Endothelial cell of umbilical vein (primary cell): ENCODE results near the gene SULT1E1. TPM values are rescaled to one million over a fixed set of nuclear protein-coding genes. Genes with fewer than 3 reads are reported as not detected.

Experiments
- BruUV-seq: library from RNA; stranded (reverse); fragments of 400-500 nt; replicated peaks from 2 replicates; lab custom pipeline; 2021; lab: Mats Ljungman, UMichigan
- CTCF ChIA-PET: fragments of 300-600, 350-600 bp; sonication (Branson Sonifier 250); formaldehyde crosslinking; loops from one replicate; lab custom pipeline; 2021; ENCODE audit warnings: antibody characterized with exemption, inconsistent platforms; lab: Charles Lee
- POLR2A ChIA-PET: fragments of 300-600, 350-600 bp; sonication (Branson Sonifier 250); formaldehyde crosslinking; loops from one replicate; lab custom pipeline; 2021; ENCODE audit warnings: antibody characterized with exemption, inconsistent platforms; lab: Charles Lee
- DNase-seq: peaks from one replicate; pipeline ENCODE4 v3.0.0-alpha.2; 2011; ENCODE audit warnings: low read depth, low spot score
- FAIRE-seq: peaks from 2 replicates; lab custom pipeline; 2011; peaks lifted over from hg19 to GRCh38; lab: Jason Lieb, UNC
- H2AFZ ChIP-seq: 2 replicates; pipeline ENCODE4 v1.6.0; 2012; ENCODE audit warnings: low read depth, low read length, control low read depth, inconsistent platforms
- H3K27ac ChIP-seq: 2 replicates; pipeline ENCODE4 v1.5.1; 2011; ENCODE audit warnings: low read depth, mild to moderate bottlenecking, control low read depth, low read length, moderate library complexity; ENCODE audit not compliant: insufficient read depth
- H3K27me3 ChIP-seq, 2 experiments: 2 replicates each; pipeline versions ENCODE4 v1.6.0 to v1.6.1; 2011; ENCODE audit warnings: low read length in 2 of 2, mixed read lengths in 1 of 2; ENCODE audit not compliant: control insufficient read depth in 2 of 2, insufficient read depth in 2 of 2
- H3K36me3 ChIP-seq, 2 experiments: 2 replicates in 1 of 2; 3 replicates in 1 of 2; pipeline ENCODE4 v1.5.1; 2011; ENCODE audit warnings: low read length in 2 of 2, mild to moderate bottlenecking in 1 of 2, moderate library complexity in 1 of 2; ENCODE audit not compliant: control insufficient read depth in 2 of 2, insufficient read depth in 2 of 2; ENCODE audit errors: extremely low read depth in 1 of 2
- H3K4me1 ChIP-seq: 3 replicates; pipeline ENCODE4 v1.5.1; 2011; ENCODE audit warnings: mild to moderate bottlenecking, low read length; ENCODE audit not compliant: control insufficient read depth, insufficient read depth; ENCODE audit errors: extremely low read depth
- H3K4me2 ChIP-seq: 2 replicates; pipeline ENCODE4 v1.6.1; 2011; ENCODE audit warnings: low read length, control low read depth, mixed read lengths; ENCODE audit not compliant: insufficient read depth
- H3K4me3 ChIP-seq, 3 experiments: fragments of 200-600 bp in 1 of 3; sonication (generic), shearing (Covaris generic) in 1 of 3; replicated peaks in 1 of 3; 2 replicates each; pipeline ENCODE4 v1.5.1; 2011 to 2016; ENCODE audit warnings: control low read depth in 3 of 3, low read length in 3 of 3, mild to moderate bottlenecking in 2 of 3, inconsistent platforms in 1 of 3, low read depth in 1 of 3, moderate library complexity in 1 of 3; ENCODE audit not compliant: insufficient read depth in 1 of 3
- H3K79me2 ChIP-seq: 2 replicates; pipeline ENCODE4 v1.6.0; 2012; ENCODE audit warnings: low read length, inconsistent platforms; ENCODE audit not compliant: control insufficient read depth, insufficient read depth
- H3K9ac ChIP-seq: replicated peaks from 2 replicates; pipeline ENCODE3; 2011; ENCODE audit warnings: low read length, control low read depth; ENCODE audit not compliant: insufficient read depth; ENCODE audit errors: extremely low read depth
- H3K9me1 ChIP-seq: replicated peaks from 3 replicates; pipeline ENCODE4 v1.6.0; 2011; ENCODE audit warnings: mild to moderate bottlenecking, low read length; ENCODE audit not compliant: control insufficient read depth, insufficient read depth; ENCODE audit errors: extremely low read depth
- H3K9me3 ChIP-seq: replicated peaks from 2 replicates; pipeline ENCODE4 v1.5.1; 2012; ENCODE audit warnings: low read length, inconsistent platforms; ENCODE audit not compliant: control insufficient read depth, insufficient read depth
- H4K20me1 ChIP-seq: replicated peaks from 2 replicates; pipeline ENCODE3; 2011; ENCODE audit warnings: mild to moderate bottlenecking, low read length; ENCODE audit not compliant: control insufficient read depth, insufficient read depth; ENCODE audit errors: extremely low read depth
- EZH2 ChIP-seq: IDR thresholded peaks from 2 replicates; pipeline ENCODE4 v1.6.1; 2012; ENCODE audit warnings: borderline replicate concordance, low read depth, mild to moderate bottlenecking, moderate library complexity, low read length, inconsistent platforms; ENCODE audit not compliant: severe bottlenecking
- FOS ChIP-seq: IDR thresholded peaks from 2 replicates; pipeline ENCODE4 v1.6.1; 2011; ENCODE audit warnings: mild to moderate bottlenecking, low read length, moderate library complexity, borderline replicate concordance; ENCODE audit not compliant: insufficient read depth
- GATA2 ChIP-seq: IDR thresholded peaks from 2 replicates; pipeline ENCODE4 v1.7.0; 2011; ENCODE audit warnings: low read depth, mild to moderate bottlenecking, moderate library complexity, mixed read lengths, low read length; ENCODE audit not compliant: insufficient read length, insufficient read depth
- JUN ChIP-seq: IDR thresholded peaks from 2 replicates; pipeline ENCODE4 v1.6.1; 2011; ENCODE audit warnings: borderline replicate concordance, low read depth; ENCODE audit not compliant: insufficient read length, insufficient read depth
- MYC ChIP-seq: IDR thresholded peaks from one replicate; pipeline ENCODE4 v1.6.1; 2011; ENCODE audit warnings: mild to moderate bottlenecking, low read depth, low read length
- POLR2A ChIP-seq: IDR thresholded peaks from 2 replicates; pipeline ENCODE4 v1.6.1; 2012; ENCODE audit warnings: low read depth, mild to moderate bottlenecking, control low read depth, low read length
- POLR2AphosphoS5 ChIP-seq: IDR thresholded peaks from 2 replicates; pipeline ENCODE4 v1.6.1; 2012; ENCODE audit warnings: low read depth, mild to moderate bottlenecking, control low read depth, low read length, moderate library complexity; ENCODE audit not compliant: insufficient read depth
- dilution Hi-C: fragments of 300-500 bp; cut with MboI; formaldehyde crosslinking; loops from one replicate; pipeline ENCODE4 v1.15.0; 2019; ENCODE audit warnings: low sequenced_read_pairs; ENCODE audit not compliant: extremely low pct_ligation_motif_present
- intact Hi-C: fragments of 100-400 bp; cut with micrococcal nuclease; formaldehyde crosslinking; loops from one replicate; pipeline ENCODE4 v1.10.0; 2022
- polyA plus RNA-seq, 4 experiments: library from polyadenylated mRNA; depleted of rRNA in 3 of 4; stranded (reverse) in 3 of 4; unstranded in 1 of 4; fragments of >200 nt; gene quantifications; 2 replicates each; pipeline versions ENCODE4 v1.2.1 to v1.2.3, GENCODE V29; 2011 to 2012; ENCODE audit warnings: missing spikeins in 1 of 4
- total RNA-seq: library from RNA; stranded (reverse); gene quantifications from 2 replicates; pipeline ENCODE4 v1.2.3, GENCODE V29; 2021
- TF ChIP-seq, protein P1 (sequence below), 2 donors: IDR thresholded peaks; 1 replicate in 1 of 2; 2 replicates in 1 of 2; pipeline ENCODE4 v1.5.1; 2011; ENCODE audit warnings: low read length in 2 of 2, mild to moderate bottlenecking in 2 of 2, moderate library complexity in 2 of 2, control low read depth in 1 of 2, inconsistent platforms in 1 of 2, low read depth in 1 of 2; ENCODE audit not compliant: insufficient read depth in 1 of 2; ENCODE audit errors: extremely low read depth in 1 of 2
- TF ChIP-seq, protein P2 (sequence below): IDR thresholded peaks from 2 replicates; pipeline ENCODE4 v1.6.1; 2011; ENCODE audit not compliant: insufficient read depth, insufficient read length

SULT1E1 gene
- total and polyA plus RNA-seq, 2 donors (not counting 3 experiments of a cell fraction or from before 2014, with no cell fraction given), result 25.8 to 34.5 TPM

DNA sequence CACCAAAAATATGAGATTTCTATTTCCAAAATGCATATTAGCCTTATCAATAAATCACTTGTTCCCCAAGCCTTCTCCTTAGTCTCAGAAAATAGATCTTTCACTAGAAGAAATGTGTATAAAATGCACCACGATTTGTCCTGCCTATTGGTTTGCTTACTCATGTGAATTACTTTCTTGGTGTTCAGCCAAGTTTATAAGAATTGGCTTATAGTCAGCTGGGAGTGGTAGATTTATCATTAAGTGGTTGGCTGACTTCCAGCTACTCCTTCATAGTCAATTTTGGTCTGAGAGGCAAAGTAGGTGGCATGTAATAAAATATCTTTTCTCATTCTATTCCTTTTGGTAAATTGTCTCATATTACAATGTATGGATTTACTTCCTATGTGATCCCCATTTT is 1.3 kb downstream of the SULT1E1 start:
- Histone ChIP-seq H3K9me3 (no peaks in the 10 kb centered on the region), H3K4me1 (peaks cover 9% of the 10 kb centered on the region), H3K9me1 (no peaks in the 10 kb centered on the region), H3K27ac (no peak overlapping the region), H3K4me2 (no peak overlapping the region), H3K79me2 (no peaks in the 10 kb centered on the region), H3K36me3 (no peaks in the 10 kb centered on the region), H3K9ac (no peak overlapping the region), H4K20me1 (no peaks in the 10 kb centered on the region), H3K4me3 (peak overlapping the region in 2 of 3 experiments; percentile 2 to 6), H2AFZ (peak overlapping the region; percentile 9), H3K27me3 (no peaks in the 10 kb centered on the region)
- dilution Hi-C loops, result no loop called here
- BruUV-seq, result no TSS peak
- ChIA-PET POLR2A (no interaction called here), CTCF (interaction anchor here (1.1 to 1.4 kb wide), 2 partner anchors 9 to 23 kb away, joined by 3 read pairs; no protein-coding TSS in a partner anchor)
- peak; percentile 72 for FAIRE-seq
- TF ChIP-seq, protein P1, sequence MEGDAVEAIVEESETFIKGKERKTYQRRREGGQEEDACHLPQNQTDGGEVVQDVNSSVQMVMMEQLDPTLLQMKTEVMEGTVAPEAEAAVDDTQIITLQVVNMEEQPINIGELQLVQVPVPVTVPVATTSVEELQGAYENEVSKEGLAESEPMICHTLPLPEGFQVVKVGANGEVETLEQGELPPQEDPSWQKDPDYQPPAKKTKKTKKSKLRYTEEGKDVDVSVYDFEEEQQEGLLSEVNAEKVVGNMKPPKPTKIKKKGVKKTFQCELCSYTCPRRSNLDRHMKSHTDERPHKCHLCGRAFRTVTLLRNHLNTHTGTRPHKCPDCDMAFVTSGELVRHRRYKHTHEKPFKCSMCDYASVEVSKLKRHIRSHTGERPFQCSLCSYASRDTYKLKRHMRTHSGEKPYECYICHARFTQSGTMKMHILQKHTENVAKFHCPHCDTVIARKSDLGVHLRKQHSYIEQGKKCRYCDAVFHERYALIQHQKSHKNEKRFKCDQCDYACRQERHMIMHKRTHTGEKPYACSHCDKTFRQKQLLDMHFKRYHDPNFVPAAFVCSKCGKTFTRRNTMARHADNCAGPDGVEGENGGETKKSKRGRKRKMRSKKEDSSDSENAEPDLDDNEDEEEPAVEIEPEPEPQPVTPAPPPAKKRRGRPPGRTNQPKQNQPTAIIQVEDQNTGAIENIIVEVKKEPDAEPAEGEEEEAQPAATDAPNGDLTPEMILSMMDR (IDR thresholded peaks at IDR 0.05; ENCODE audit: extremely low read depth in 1 of 2, insufficient read depth in 1 of 2, low read depth in 1 of 2, low read length in 2 of 2), result no peak
- TF ChIP-seq POLR2A, result peak; percentile 27
- intact Hi-C loops, result no loop called here
- DNase-seq, result peak; percentile 77

DNA sequence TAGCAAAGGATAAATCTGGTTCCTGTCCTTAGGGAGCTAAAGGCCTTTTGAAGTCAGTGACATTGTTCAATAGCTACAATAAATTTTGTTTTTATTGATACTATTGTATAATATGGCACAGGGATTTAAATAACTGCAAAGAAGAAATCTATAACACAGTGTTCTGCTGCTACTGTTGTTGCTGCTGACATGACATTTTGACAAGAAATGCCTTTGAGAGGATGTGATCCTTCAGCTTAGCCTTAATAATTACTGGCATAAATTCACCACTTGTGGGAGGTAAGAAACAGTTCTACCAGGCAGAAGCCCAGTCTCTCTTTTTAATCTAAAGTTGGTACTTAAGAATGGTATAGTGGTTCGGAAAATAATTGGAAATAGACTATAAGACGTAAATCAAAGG is 4.1 kb downstream of the SULT1E1 start:
- Histone ChIP-seq H4K20me1 (no peaks in the 10 kb centered on the region), H2AFZ (no peak overlapping the region), H3K9me3 (no peaks in the 10 kb centered on the region), H3K27me3 (no peaks in the 10 kb centered on the region), H3K4me1 (peaks cover 9% of the 10 kb centered on the region), H3K9me1 (no peaks in the 10 kb centered on the region), H3K4me3 (no peak overlapping the region), H3K27ac (no peak overlapping the region), H3K79me2 (no peaks in the 10 kb centered on the region), H3K4me2 (no peak overlapping the region), H3K9ac (no peak overlapping the region), H3K36me3 (no peaks in the 10 kb centered on the region)
- POLR2A ChIA-PET, result no interaction called here
- FAIRE-seq, result no peak
- TF ChIP-seq MYC (no peak), POLR2AphosphoS5 (no peak), FOS (no peak), EZH2 (no peak), GATA2 (no peak), POLR2A (no peak), JUN (no peak)
- TF ChIP-seq, protein P2, sequence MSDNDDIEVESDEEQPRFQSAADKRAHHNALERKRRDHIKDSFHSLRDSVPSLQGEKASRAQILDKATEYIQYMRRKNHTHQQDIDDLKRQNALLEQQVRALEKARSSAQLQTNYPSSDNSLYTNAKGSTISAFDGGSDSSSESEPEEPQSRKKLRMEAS, result no peak
- TF ChIP-seq, protein P1 (IDR thresholded peaks at IDR 0.05; ENCODE audit: extremely low read depth in 1 of 2, insufficient read depth in 1 of 2, low read depth in 1 of 2, low read length in 2 of 2), result no peak
- no peak for DNase-seq
- CTCF ChIA-PET, result interaction anchor here (1.0 to 1.5 kb wide), 2 partner anchors 14 to 32 kb away, joined by 4 to 7 read pairs; no protein-coding TSS in a partner anchor
- no TSS peak for BruUV-seq
- dilution Hi-C loops (no loop called here), intact Hi-C loops (no loop called here)
